Stimulated activated CD4-positive, alpha-beta T cell treated with anti-CD3 and anti-CD28 coated beads, Interleukin-4, amount 100 ng/mL, for 4 hours (primary cell): Measurements from ENCODE around the gene MLF2.
A peak's percentile ranks its signal among the peaks of the same experiment; 100 is the strongest.

Experiments
- DNase-seq, 2 experiments: peaks; one replicate each; pipeline ENCODE4 v3.0.0-alpha.2; 2020

The MLF2 gene

DNA sequence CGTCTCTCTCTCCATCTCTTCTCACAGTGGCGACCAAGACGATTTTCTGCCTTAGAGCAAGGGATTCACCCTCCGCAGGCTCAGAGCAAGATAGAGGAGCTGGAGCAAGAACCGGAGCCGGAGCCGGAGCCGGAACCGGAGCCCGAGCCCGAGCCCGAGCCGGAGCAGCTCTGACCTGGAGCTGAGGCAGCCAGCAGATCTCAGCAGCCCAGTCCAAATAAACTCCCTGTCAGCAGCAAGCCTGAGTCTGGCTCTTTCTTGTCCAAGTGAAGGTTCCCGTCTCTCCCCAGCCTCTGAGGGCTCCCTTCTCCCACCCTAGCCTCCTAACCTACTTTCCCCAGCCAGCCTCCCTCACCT lies 25.3 kb upstream of the MLF2 start:
- no peak for DNase-seq

DNA sequence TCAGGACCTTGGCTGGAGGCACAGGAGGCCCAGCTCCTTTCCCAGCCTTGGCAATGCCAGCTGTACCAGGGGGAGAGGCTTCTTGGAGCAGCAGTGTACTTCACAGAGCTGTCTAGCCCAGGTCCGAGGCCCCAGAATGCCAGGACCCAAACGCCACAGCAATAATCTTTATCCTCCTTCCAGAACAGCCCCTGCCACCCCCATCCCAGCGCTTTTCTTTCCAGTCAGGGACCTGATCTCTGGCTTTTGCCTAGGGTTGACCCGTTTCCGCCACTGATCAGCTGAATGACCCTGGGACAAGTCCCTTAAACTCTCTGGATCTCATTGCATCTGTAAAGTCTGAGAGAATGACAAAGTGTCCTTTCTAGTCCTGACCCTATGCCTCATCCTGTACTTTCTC lies 24.4 kb upstream of the MLF2 start:
- no peak for DNase-seq

DNA sequence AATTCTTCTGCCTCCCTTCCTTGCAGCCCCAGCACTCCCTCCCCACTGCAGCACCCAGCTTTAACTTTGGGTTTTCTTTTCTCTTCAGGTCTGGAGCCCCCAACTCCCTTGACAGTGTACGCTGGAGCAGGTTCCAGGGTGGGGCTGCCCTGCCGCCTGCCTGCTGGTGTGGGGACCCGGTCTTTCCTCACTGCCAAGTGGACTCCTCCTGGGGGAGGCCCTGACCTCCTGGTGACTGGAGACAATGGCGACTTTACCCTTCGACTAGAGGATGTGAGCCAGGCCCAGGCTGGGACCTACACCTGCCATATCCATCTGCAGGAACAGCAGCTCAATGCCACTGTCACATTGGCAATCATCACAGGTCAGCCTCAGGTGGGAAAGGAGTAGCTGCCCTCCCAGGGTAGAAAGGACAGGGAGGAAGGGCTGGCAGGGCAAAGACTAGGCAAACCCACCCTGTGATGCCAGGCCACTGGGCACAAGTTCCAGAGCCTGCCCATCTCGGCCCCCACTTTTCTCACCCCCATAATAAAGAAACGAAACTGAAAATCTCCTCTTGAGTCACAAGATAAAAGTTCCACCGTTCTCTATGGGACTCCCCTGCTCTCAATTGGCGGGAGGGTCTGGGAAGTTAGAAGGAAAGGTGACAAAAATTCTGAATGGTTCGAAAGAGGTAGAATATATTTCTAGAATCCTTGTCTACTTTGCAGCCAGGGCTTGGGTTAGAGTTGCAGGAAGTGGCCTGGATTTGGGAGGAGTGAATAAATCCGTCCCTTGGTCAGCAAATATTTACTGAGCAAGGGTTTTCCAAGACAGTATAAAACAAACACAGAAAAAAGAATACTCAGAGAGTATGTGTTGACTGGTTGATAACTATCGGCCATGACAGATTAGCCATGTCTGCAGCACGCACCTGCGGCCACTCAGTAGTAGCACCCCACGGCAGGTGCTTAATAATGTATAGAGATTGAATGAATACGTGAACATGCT lies 22.5 kb upstream of the MLF2 start:
- no peak for DNase-seq

DNA sequence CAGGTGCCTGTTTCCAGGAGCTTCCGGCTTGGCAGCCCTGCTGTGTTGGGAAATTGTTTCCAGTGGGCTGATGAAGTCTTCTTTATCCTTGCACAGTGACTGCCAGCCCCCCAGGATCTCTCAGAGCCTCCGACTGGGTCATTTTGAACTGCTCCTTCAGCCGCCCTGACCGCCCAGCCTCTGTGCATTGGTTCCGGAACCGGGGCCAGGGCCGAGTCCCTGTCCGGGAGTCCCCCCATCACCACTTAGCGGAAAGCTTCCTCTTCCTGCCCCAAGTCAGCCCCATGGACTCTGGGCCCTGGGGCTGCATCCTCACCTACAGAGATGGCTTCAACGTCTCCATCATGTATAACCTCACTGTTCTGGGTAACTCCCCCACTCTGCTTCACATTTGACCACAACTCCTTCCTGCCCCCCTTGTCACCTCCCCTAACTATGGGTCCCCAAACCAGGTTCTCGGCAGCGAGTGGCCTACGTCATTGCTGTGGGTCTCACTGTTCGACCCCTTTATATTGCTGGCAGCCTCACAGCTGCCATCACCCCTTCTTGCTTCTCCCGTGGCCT lies 21.6 kb upstream of the MLF2 start:
- no peak for DNase-seq

DNA sequence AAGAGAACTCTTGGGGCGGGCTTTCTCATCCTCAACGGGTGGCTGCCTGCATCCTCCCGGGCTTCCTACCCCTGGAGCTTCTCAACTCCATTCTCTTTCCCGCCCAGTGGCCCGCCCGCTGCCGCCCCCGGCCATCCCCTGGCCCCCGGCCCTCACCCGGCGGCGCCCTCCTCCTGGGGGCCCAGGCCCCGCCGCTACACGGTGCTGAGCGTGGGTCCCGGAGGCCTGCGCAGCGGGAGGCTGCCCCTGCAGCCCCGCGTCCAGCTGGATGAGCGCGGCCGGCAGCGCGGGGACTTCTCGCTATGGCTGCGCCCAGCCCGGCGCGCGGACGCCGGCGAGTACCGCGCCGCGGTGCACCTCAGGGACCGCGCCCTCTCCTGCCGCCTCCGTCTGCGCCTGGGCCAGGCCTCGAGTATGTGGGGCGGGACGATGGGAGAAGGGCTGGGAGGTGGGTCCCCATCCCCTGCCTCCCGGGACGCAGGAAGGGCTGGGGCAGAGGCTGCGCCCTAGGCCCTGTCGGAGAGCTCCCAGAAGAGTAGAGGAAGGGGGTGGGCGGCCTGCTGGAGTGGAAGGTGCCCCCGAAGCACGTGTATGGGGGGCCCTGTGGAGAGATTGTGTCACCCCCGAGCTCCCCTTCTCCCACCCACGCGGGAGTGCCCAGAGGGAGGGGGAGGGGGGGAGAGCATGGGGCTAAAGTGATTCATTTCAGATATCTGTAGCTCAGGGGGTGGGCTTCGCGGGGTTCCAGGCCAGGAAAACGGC lies 20.8 kb upstream of the MLF2 start:
- peak; percentile 48 to 83 for DNase-seq

DNA sequence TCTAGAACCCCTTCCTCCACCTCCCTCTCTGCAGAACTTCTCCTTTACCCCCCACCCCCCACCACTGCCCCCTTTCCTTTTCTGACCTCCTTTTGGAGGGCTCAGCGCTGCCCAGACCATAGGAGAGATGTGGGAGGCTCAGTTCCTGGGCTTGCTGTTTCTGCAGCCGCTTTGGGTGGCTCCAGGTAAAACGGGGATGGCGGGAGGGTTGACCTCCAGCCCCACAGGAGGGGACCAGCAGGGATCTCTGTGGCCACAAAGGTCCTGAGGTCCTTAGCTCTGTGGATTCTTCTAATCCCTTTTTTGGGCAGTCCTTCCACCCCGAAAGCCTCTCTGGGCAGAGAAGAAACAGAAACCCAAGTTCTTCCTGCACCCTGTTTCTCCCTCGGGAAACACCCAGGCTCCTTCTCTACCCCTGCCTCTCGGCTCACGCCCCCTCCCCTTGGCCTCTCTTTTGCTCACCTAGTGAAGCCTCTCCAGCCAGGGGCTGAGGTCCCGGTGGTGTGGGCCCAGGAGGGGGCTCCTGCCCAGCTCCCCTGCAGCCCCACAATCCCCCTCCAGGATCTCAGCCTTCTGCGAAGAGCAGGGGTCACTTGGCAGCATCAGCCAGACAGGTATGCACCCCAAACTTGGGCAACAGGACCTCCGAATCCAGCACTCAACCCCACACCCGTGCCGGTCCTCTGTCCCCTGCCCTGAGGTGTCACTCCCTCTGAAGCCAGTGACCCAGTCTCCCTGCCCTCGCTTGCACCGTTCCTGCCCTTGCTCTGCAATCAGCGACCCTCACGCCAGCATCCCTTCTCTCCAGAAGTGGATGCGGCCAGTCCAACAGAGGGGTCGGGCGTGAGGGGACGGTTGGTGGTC lies 20.0 kb upstream of the MLF2 start:
- no peak for DNase-seq

DNA sequence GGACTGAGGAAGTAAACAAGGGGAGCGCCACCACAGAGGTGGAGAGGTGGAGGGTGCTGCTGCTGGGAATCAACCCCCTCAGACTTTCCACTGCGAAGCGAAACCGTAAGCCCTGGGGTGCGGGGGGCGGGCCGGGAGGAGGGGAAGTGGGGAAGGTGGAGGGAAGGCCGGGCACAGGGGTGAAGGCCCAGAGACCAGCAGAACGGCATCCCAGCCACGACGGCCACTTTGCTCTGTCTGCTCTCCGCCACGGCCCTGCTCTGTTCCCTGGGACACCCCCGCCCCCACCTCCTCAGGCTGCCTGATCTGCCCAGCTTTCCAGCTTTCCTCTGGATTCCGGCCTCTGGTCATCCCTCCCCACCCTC lies 19.4 kb upstream of the MLF2 start, which contains the start of gene LAG3:
TSS of gene LAG3 (plus strand) at position 190 of the 365 bp plus-strand sequence. CDS start 333 bp downstream, outside the sequence.
- peak; percentile 68 to 77 for DNase-seq

DNA sequence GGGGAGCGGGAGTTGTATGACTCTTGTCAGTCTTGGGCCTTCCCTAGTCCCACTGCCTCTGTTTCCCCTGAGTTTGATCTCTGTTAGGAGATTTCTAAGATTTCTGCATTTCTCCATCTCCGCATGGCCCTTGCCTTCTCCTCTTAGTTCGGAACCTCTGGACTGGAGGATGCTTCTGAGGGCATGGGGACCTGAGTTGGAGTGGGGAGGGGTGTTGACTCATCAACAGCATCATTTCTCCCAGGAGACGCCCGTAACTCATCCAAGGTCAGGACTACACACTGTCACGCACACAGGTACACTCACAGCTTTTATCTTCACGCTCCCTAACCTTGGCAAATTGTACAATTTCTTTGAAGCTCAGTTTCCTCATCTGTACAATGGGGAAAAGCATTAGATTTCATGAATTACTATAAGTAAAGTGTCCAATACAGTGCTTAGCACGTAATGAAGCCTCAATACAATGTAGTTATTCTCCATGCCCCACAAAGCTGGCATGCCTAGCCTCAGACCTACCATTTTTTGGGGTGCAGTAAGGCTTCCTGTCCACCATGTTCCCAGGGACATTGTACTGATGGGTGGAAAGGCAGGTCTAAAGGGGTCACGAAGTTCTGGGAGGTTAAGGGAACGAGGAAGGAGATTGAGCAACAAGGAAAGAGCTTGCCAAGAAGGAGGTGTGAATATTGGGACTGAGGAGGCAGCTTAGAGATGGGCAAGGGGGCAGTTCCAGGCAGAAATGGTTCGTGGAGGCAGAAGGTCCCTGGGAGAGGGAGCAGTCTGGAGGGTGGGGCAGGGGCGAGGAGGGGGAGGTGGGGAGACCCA lies 18.8 kb upstream of the MLF2 start:
- DNase-seq = no peak

DNA sequence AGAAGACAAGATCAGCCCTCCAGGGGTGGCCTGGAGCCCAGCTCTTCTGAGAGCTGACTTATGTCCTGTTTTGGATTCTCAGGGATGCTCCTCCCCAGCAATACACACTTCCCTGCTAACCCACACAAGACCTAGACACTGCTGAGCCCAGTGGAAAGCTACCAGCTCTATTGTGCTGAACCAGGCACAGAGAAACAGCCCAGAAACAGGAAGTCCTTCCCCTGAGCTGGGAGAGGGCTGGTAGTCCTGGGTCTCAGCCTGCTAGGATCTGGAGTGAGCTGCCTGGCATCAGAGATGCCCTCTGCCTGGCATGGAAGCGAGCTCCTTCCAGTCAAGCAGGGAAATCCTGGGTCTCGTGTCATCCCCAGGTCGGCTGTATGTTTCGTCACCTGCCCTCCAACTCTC lies 18.2 kb upstream of the MLF2 start:
- DNase-seq = no peak

DNA sequence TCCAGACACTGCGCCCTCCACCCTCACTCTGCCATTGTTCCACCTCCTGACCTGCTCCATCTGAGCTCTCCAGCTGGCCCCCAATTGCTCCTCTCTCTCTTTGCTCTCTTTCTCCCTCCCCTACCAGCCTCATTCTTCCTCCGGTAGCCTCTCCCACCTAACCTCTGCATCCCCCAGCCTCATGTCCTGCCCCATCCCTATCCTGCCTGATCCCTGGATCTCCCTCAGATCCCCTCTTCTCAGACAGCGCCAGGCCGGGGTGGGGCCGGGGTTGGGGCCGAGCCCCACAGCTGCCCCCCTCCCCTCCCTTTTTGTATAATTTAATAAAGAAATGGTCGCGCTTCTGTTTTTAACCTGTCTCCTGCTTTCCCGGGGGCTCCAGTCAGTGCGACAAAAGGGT lies 17.7 kb upstream of the MLF2 start:
- no peak for DNase-seq

DNA sequence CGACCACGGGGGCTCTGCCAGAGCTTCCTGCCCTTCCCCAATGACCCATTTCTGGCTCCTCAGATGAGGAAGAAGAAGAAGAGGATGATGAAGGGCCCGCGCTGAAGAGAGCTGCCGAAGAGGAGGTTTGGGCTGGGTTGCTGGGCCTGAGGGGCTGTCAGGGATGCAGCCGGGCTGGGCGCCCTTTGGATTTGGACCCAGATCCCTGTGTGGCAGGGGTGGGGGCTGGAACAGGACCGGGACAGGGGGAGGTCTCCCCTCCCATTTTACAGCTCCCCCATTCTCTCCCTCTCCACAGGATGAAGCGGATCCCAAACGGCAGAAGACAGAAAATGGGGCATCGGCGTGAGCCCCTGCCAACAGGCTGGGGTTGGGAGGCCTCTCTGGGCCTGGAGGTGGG lies 17.2 kb upstream of the MLF2 start:
- DNase-seq = no peak

DNA sequence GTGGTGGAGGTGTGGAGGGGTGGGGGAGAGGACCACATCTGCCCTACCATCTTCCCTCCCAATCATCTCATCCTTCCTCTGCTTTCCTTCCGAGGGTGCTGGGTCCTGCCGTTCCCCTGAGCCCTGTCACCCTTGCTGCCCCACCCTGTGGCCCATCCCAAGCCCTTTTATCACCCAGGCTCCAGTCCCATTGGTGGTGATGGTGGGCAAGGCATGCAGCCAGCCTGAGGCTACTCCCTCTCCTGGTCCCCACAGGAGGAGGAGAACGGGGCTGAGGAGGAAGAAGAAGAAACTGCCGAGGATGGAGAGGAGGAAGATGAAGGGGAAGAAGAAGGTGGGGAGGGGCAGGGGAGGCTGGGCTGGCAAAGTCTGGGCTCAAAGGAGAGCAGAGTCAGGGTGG lies 16.7 kb upstream of the MLF2 start:
- no peak for DNase-seq

DNA sequence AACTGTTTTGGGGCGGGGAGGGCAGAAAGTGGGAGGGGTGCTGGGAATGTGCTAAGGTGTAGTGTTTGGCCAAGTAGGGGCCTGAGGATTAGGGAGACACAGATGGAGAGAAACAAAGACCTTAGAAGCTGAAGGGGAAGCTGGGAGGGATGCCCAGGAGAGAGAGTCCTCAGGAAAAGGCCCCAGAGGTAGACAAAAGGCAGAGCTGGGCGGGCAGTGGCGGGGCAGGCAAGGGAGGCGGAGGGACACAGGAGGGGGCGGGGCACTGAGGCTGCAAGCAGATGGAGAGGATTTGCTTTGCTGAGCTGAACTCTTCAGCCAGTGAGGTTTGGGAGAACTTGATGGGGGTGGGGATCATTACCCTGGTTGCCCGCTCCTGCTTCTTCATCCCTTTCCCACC lies 16.0 kb upstream of the MLF2 start:
- DNase-seq = no peak

DNA sequence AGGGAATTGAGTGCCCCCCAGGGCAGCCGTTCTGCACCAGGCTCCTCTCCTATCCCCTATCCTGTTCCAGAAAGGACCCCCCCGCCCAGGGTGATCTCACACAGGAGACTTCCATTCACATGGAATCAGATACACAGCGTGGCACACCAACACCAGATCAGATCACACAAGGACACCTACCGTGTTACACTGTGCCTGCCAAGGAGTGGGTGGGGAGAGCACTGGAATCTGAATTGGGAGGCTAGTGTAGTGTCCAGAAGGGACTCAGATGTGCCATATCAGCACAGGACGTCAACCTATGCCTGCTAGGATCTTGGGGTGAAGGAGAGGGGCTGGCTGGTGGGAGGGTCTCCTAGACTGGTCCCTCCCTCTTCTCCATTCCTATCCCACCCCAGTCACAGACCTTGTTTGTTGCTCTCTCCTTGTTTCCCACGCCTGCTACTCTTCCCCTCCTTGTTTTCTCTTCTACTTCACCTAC lies 15.5 kb upstream of the MLF2 start:
- no peak for DNase-seq

DNA sequence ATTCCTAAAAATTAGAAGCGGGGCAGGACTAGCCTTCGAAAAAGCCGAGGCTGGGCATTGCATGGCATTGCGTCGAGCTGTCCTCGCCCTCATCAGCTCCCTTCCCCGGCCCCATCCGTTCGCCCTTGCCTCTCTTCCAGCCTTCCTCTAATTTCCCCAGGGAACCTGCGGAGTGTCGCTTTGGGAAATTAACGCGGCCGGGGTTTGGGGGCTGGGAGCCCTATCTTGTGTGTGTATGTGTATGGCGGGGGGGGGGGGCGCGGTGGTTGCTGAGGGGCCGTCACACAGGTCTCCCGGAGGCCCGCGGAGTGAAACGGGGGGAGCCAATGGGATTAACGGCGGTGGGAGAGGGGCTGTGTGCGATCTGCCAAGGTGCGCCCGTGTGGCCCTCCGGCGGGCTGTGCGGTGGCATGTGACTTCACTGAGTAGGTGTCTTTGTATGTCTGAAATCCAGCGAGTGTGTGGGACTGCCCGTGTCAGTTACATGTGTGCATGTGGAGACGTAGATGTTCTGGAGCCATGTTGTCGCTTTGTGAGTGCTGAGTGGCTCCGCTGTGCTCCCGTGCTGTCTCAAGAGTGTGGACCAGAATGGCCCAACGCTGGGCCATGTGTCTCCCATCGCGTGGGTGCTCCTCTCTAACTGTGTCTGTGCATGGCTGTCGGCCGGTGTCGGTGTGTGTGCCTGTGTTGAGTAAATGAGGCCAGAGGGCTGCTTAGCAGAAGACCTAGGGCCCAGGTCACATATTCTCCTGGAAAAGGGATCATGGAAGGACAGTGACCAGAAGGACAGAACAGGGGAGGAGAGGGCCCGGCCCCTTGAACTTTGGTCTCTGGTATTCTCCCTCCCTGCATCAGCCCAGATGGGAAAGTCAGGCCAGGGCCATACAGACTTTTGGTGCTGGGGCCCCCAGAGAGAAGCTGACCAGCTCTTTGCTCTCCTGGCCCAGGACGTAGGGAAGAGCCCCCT lies 14.7 kb upstream of the MLF2 start:
- no peak for DNase-seq

DNA sequence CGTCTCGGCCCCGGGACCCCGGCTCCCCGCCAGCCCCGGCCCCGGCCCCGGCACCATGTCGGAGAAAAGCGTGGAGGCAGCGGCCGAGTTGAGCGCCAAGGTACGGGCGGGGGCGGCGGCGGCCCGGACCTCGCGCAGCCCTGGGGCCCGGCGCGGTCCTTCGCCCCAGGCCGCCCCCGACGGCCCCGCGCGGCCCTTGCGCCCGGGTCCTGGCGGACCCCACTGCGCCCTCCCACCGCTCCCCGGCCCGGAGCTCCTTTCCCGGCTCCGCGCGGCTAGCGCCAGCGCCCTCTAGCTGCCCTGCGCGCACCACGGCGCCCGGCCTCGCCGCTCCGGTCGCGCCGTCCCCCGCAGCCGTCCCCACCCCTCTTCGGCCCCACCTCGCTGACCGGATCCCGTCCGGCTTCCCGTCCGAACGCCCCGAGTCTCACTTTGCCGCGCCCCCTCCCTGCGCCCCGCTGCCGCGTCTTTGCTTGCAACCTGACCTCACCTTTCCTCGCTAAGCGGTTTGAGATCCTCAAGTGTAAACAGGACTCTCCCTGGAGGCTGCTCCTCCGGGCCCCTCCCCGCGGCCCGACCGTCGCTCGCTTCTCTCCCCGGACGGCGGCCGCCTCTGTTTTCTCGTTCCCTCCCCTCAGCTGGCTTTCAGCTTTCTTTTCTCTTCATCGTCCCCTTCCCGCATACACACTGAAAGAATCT lies 13.9 kb upstream of the MLF2 start:
- DNase-seq = peak; percentile 22 to 58

DNA sequence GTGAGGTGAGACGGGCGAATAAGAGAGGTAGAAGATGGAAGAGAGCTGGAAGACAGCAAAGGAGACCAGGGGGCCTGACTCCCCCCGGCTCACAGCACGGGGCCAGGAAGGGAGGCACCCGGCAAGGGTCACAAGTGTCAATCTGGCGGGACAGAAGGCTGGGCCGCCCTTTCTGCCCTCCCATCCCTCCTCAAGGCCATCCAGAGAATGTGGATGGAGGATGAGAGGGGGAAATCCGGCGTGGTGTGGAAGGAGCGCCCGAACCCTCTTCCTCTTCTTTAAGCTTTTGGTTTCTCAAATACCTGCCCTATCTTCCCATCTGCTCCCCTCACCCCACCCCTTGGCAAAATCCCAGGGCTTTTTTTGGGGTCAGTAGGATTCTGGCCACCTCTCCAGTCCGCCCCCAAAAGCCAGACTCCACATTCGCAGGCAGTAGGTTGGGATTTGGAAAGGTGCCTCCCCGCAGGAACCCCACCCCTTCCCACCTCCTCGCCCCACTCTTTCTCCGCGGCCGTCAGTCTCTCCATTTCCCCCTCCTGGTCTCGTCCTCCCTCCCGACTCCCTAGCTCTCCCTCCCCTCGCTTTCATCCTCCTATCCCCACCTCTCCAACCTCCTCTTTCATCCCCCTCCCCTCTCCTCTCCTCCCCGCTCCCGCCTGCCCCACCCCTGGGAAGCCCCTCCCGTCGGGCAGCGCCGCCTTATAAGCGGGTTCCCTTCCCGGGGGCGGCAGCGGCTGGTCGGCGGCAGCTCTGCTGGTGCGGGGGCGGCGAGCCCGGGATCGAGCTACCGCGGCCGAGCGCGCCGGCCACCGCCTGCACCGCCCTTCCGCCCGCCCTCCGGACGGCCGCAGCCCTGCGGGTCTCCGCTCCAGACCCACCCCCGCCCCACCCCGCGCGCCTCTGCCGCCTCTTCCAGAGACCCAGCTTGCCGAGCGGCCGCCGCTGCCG lies 13.0 kb upstream of the MLF2 start, which contains the start of gene PTMS:
TSS of gene PTMS (plus strand) at position 730 of the 948 bp plus-strand sequence. CDS start 343 bp downstream, outside the sequence.
- DNase-seq = peak in 1 of 2 experiments; percentile 37

DNA sequence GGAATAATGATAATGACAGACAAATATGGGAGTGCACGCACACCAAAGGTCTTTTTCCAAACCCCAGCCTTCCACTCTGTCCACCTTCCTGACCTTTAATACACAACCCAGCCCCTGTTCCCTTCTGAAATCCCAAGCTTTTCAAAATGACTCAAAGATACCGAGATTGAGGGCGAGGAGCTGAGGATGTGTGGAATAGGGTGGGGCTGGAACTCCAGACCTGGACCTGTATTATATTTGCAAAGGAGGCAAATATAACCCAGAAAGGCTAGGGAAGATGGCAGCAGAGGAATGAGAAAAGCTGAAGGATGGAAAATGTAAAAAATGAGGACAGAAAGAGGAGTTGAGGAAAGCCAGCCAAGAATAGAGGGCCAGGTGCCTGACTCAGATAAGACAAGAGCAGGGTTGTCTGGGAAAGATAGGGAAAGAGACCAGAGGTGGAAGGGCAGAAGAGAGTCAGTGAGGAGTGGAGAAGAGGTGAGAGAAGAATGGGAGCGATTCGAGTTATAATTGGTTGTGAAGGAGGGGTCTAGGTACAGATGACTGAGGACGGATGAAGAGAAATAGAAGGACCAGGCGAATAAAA lies 12.2 kb upstream of the MLF2 start:
- no peak for DNase-seq
